Transverse colon (tissue), 4 donors: ENCODE data around the gene GLI2. TPM values are rescaled to one million over a fixed set of nuclear protein-coding genes. Genes with fewer than 3 reads are reported as not detected.

ENCODE experiments used
- DNase-seq: peaks from one replicate; pipeline ENCODE4 v3.0.0-alpha.2; 2019
- H3K27ac ChIP-seq, 4 donors: fragments of 200-600 bp; sonication (generic); 2 replicates each; pipeline ENCODE4 v1.5.1; 2016 to 2018; ENCODE audit warnings: inconsistent platforms in 4 of 4
- H3K27me3 ChIP-seq: fragments of 200-600 bp; sonication (generic); 2 replicates; pipeline ENCODE4 v1.5.1; 2017; ENCODE audit warnings: inconsistent platforms
- H3K36me3 ChIP-seq, 4 donors: fragments of 200-600 bp; sonication (generic); 2 replicates each; pipeline ENCODE4 v1.5.1; 2017 to 2019; ENCODE audit warnings: inconsistent platforms in 4 of 4
- H3K4me1 ChIP-seq, 4 donors: fragments of 200-600 bp; sonication (generic); 2 replicates each; pipeline ENCODE4 v1.5.1; 2017 to 2020; ENCODE audit warnings: inconsistent platforms in 4 of 4
- H3K4me3 ChIP-seq, 4 donors: fragments of 200-600 bp; sonication (generic); 1 replicate in 1 of 4; 2 replicates in 3 of 4; pipeline versions ENCODE4 v1.5.1 to v1.6.1; 2017 to 2019; ENCODE audit warnings: inconsistent platforms in 4 of 4
- H3K9me3 ChIP-seq, 2 donors: fragments of 200-600 bp; sonication (generic); 2 replicates each; pipeline ENCODE4 v1.5.1; 2017 to 2019; ENCODE audit warnings: inconsistent platforms in 2 of 2
- CTCF ChIP-seq, 5 experiments: fragments of 200-600 bp in 3 of 5; fragments of 450-650 bp in 2 of 5; sonication (generic) in 3 of 5; IDR thresholded peaks; 1 replicate in 2 of 5; 2 replicates in 3 of 5; pipeline ENCODE4 v1.5.1; 2016 to 2017; ENCODE audit warnings: antibody characterized with exemption in 5 of 5, inconsistent platforms in 3 of 5, mild to moderate bottlenecking in 2 of 5, moderate library complexity in 1 of 5
- EP300 ChIP-seq: sonication (generic); formaldehyde crosslinking; IDR thresholded peaks from one replicate; pipeline ENCODE4 v1.6.1; 2017; ENCODE audit warnings: antibody characterized with exemption, low read depth
- POLR2A ChIP-seq: fragments of 450-650 bp; IDR thresholded peaks from one replicate; pipeline ENCODE4 v1.6.1; 2016; ENCODE audit warnings: antibody characterized with exemption, mild to moderate bottlenecking, moderate library complexity
- POLR2AphosphoS5 ChIP-seq, 3 donors: sonication (generic); formaldehyde crosslinking; IDR thresholded peaks; one replicate each; pipeline ENCODE4 v1.6.1; 2016; ENCODE audit warnings: antibody characterized with exemption in 3 of 3
- WGBS, 2 donors: methylation state at CpG; one replicate each; pipeline ENCODE4 v1.1.5; 2018; ENCODE audit warnings: low coverage in 1 of 2; 5-methylcytosine and 5-hydroxymethylcytosine counted together
- in situ Hi-C, 4 donors: fragments of 200-750 bp; cut with MboI; loops; one replicate each; pipeline versions ENCODE4 v1.15.0 to v1.15.1; 2017; ENCODE audit warnings: low sequenced_read_pairs in 3 of 4, low pct_ligation_motif_present in 1 of 4, low pct_unique_long_range_greater_than_20kb in 1 of 4
- intact Hi-C: fragments of 100-400 bp; cut with DNase I; formaldehyde crosslinking; loops from one replicate; pipeline ENCODE4 v1.15.1; 2023; ENCODE audit warnings: low total_unique reads
- total RNA-seq, 4 donors: library from RNA; depleted of rRNA; stranded (reverse); fragments of >200 nt; gene quantifications; one replicate each; pipeline ENCODE4 v1.1.0, GENCODE V29; 2016

GLI2 gene
- total RNA-seq, 4 donors from 2014 or later, result 1.1 to 15.1 (median 4.2) TPM

DNA sequence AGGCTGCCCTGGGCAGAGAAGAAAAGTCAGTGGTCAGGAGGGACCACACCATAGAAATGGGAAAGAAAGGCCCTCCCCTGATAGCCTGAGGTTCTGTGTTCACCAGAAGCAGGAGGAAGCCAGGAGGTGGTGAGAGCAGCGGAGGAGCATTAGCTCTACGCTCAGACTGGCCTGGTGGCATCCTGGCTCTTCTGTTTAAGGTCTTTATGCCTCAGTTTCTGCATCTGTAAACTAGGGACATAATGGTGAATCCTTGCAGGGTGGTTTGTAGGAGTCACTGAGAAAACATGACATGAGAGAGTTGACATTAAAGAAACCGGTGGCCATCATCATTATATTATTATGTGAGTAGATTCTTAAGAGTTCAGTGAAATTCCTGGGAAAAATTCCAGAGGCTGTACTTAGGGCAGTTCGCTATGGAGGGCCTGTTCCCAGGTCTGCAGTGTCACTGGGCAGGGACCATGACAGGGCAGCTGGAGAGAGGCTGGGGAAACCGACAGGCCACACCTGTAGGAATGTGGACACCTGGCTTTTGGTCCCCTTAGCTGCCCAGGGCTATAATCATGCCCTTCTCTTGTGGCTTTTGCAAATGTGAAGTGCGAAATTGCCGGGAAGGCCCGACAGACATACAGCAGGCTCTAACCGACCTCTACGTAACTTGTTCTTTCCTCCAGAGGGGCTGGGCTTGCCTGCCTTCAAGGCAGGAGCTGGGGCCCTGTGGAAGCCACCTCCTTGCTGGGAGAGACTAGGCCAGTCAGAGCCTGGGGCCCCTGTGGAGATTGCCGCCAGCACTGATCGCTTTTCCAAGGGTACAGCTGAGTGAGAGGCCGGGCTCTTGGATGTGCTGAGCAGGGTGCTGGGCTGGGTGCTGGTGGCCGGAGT, 31.0 kb downstream of the GLI2 start:
- TF ChIP-seq EP300 (no peak), POLR2AphosphoS5 (IDR thresholded peaks at IDR 0.05) (no peak), CTCF (IDR thresholded peaks at IDR 0.05) (no peak), POLR2A (no peak)
- in situ Hi-C loops (no loop called here), intact Hi-C loops (no loop called here)
- Histone ChIP-seq H3K9me3 (no peaks in the 10 kb centered on the region), H3K36me3 (no peaks in the 10 kb centered on the region), H3K27me3 (no peaks in the 10 kb centered on the region), H3K4me3 (no peak overlapping the region), H3K4me1 (peaks cover 0 to 22% (median 13%) of the 10 kb centered on the region in 4 donors), H3K27ac (peak overlapping the region; percentile 69 to 83 (median 83))
- WGBS, 2 donors, result 72 to 81% methylated on average over 3 to 12 of the region's 14 CpGs
- DNase-seq, result no peak

GRCh38 chr2:120767486-120768005, 31.9 kb downstream of the GLI2 start:
- H3K27me3 ChIP-seq, result no peaks in the 10 kb centered on the region
- in situ Hi-C loops (no loop called here), intact Hi-C loops (no loop called here)
- no peaks in the 10 kb centered on the region for H3K9me3 ChIP-seq
- H3K36me3 ChIP-seq, result no peaks in the 10 kb centered on the region
- 89% methylated on average over 7 to 10 of the region's 10 CpGs for WGBS, 2 donors
- DNase-seq, result no peak
- H3K27ac ChIP-seq, result no peak overlapping the region
- no peak overlapping the region for H3K4me3 ChIP-seq
- H3K4me1 ChIP-seq, result peaks cover 0 to 22% (median 15%) of the 10 kb centered on the region in 4 donors
- TF ChIP-seq EP300 (no peak), POLR2A (no peak), CTCF (IDR thresholded peaks at IDR 0.05) (no peak), POLR2AphosphoS5 (IDR thresholded peaks at IDR 0.05) (no peak)

- Histone ChIP-seq H3K4me1 (peaks cover 0 to 22% (median 16%) of the 10 kb centered on the region in 4 donors), H3K27me3 (no peaks in the 10 kb centered on the region), H3K4me3 (no peak overlapping the region), H3K27ac (no peak overlapping the region), H3K36me3 (no peaks in the 10 kb centered on the region), H3K9me3 (no peaks in the 10 kb centered on the region)
- no peak for DNase-seq
- in situ Hi-C loops (no loop called here), intact Hi-C loops (no loop called here)
- 83 to 100% methylated on average over 2 to 17 of the region's 17 CpGs for WGBS, 2 donors
- TF ChIP-seq POLR2AphosphoS5 (IDR thresholded peaks at IDR 0.05) (no peak), EP300 (no peak), POLR2A (no peak)
Measured at GRCh38 chr2:120768112-120769048, 32.7 kb downstream of the GLI2 start.

GRCh38 chr2:120769076-120769786, 33.6 kb downstream of the GLI2 start:
- Histone ChIP-seq H3K27me3 (no peaks in the 10 kb centered on the region), H3K4me3 (no peak overlapping the region), H3K36me3 (no peaks in the 10 kb centered on the region), H3K9me3 (no peaks in the 10 kb centered on the region), H3K4me1 (peaks cover 0 to 22% (median 16%) of the 10 kb centered on the region in 4 donors), H3K27ac (no peak overlapping the region)
- TF ChIP-seq CTCF (IDR thresholded peaks at IDR 0.05), result no peak
- TF ChIP-seq EP300, result no peak
- no peak for TF ChIP-seq POLR2A
- TF ChIP-seq POLR2AphosphoS5 (IDR thresholded peaks at IDR 0.05), result no peak
- WGBS, 2 donors, result 85% methylated on average over 11 of the region's 11 CpGs; no CpG with 5 or more reads in 1 of the 2 donors
- no peak for DNase-seq
- in situ Hi-C loops, result no loop called here
- intact Hi-C loops, result no loop called here
